Esophagus (tissue), 2 donors: ENCODE measurements around the gene SMCHD1. TPM values are rescaled to one million over a fixed set of nuclear protein-coding genes. Genes with fewer than 3 reads are reported as not detected.
"Not testable (repeated sequence)": the region's sequence is repeated elsewhere in the genome, so short reads cannot be mapped to it uniquely, and the experiment has no call there.

ENCODE experiments used
- H3K27ac ChIP-seq, 2 donors: one replicate each; pipeline ENCODE4 v1.5.1; 2013; ENCODE audit warnings: low read depth in 2 of 2, mild to moderate bottlenecking in 2 of 2, inconsistent platforms in 1 of 2, low read length in 1 of 2, moderate library complexity in 1 of 2
- H3K27me3 ChIP-seq, 2 donors: one replicate each; pipeline ENCODE4 v1.6.1; 2013; ENCODE audit warnings: low read length in 2 of 2, control low read depth in 1 of 2, mild to moderate bottlenecking in 1 of 2; ENCODE audit not compliant: insufficient read depth in 2 of 2, control insufficient read depth in 1 of 2
- H3K36me3 ChIP-seq, 2 donors: one replicate each; pipeline ENCODE4 v1.6.1; 2013; ENCODE audit warnings: low read length in 1 of 2; ENCODE audit not compliant: control insufficient read depth in 2 of 2, insufficient read depth in 2 of 2
- H3K4me1 ChIP-seq, 2 donors: one replicate each; pipeline ENCODE4 v1.6.1; 2013; ENCODE audit warnings: low read length in 1 of 2; ENCODE audit not compliant: control insufficient read depth in 2 of 2, insufficient read depth in 2 of 2
- H3K4me3 ChIP-seq, 2 donors: one replicate each; pipeline ENCODE4 v1.5.1; 2013; ENCODE audit warnings: low read length in 2 of 2, mild to moderate bottlenecking in 2 of 2, low read depth in 1 of 2, moderate library complexity in 1 of 2
- H3K9me3 ChIP-seq, 2 donors: one replicate each; pipeline ENCODE4 v1.6.1; 2013; ENCODE audit warnings: mild to moderate bottlenecking in 2 of 2, low read depth in 1 of 2, low read length in 1 of 2, moderate library complexity in 1 of 2; ENCODE audit not compliant: control insufficient read depth in 2 of 2, insufficient read depth in 1 of 2
- WGBS, 2 donors: extraction: QIAGEN DNeasy Blood & Tissue Kit; methylation state at CpG; one replicate each; pipeline ENCODE4 v1.1.7; 2013; 5-methylcytosine and 5-hydroxymethylcytosine counted together
- polyA plus RNA-seq, 2 donors: library from polyadenylated mRNA; stranded (reverse); fragments of 200-250 nt; gene quantifications; one replicate each; pipeline ENCODE4 v1.2.3, GENCODE V29; 2013
- donor health status: healthy with polysubstance abuse.
- donor health status: Bipolar disorder and iron deficiency.

SMCHD1 gene
- polyA plus RNA-seq, 2 donors: 5.0 to 7.6 TPM

- Histone ChIP-seq H3K36me3 (peaks cover 3 to 4% of the 10 kb centered on the region in 2 donors), H3K27me3 (no peaks in the 10 kb centered on the region), H3K4me1 (no peaks in the 10 kb centered on the region), H3K9me3 (no peaks in the 10 kb centered on the region), H3K4me3 (no peak overlapping the region), H3K27ac (no peak overlapping the region)
- WGBS, 2 donors: 97% methylated on average over 1 of the region's 1 CpG
Observed at GRCh38 chr18:2729757-2730156, 74.2 kb downstream of the SMCHD1 start.

GRCh38 chr18:2736823-2737222 is 81.3 kb downstream of the SMCHD1 start:
- Histone ChIP-seq H3K4me1 (no peaks in the 10 kb centered on the region), H3K27ac (no peak overlapping the region), H3K4me3 (no peak overlapping the region), H3K36me3 (peaks cover under 1 to 10% of the 10 kb centered on the region in 2 donors), H3K27me3 (no peaks in the 10 kb centered on the region), H3K9me3 (no peaks in the 10 kb centered on the region)
- 97% methylated on average over 3 of the region's 3 CpGs for WGBS, 2 donors

GRCh38 chr18:2740082-2740481 is 84.6 kb downstream of the SMCHD1 start:
- H3K27me3 ChIP-seq, H3K9me3 ChIP-seq, H3K36me3 ChIP-seq, H3K27ac ChIP-seq, H3K4me1 ChIP-seq, H3K4me3 ChIP-seq: not testable (repeated sequence)
- WGBS, 2 donors: 98 to 100% methylated on average over 3 of the region's 3 CpGs

- Histone ChIP-seq H3K27me3 (no peaks in the 10 kb centered on the region), H3K36me3 (peaks cover 0 to 2% of the 10 kb centered on the region in 2 donors), H3K4me3 (no peak overlapping the region), H3K4me1 (no peaks in the 10 kb centered on the region), H3K27ac (no peak overlapping the region), H3K9me3 (no peaks in the 10 kb centered on the region)
Observed at GRCh38 chr18:2746274-2746673, 90.7 kb downstream of the SMCHD1 start.

- H3K9me3 ChIP-seq: no peaks in the 10 kb centered on the region
- H3K4me1 ChIP-seq: no peaks in the 10 kb centered on the region
- H3K27me3 ChIP-seq: no peaks in the 10 kb centered on the region
- no peak overlapping the region for H3K4me3 ChIP-seq
- H3K36me3 ChIP-seq: peaks cover 0 to 14% of the 10 kb centered on the region in 2 donors
- WGBS, 2 donors: 77 to 88% methylated on average over 1 of the region's 1 CpG
- no peak overlapping the region for H3K27ac ChIP-seq
Observed at GRCh38 chr18:2758309-2758708, 102.8 kb downstream of the SMCHD1 start.

GRCh38 chr18:2774669-2775068 is 119.1 kb downstream of the SMCHD1 start:
- Histone ChIP-seq H3K4me1 (no peaks in the 10 kb centered on the region), H3K27me3 (no peaks in the 10 kb centered on the region), H3K4me3 (no peak overlapping the region), H3K36me3 (peaks cover 0 to 13% of the 10 kb centered on the region in 2 donors), H3K27ac (no peak overlapping the region), H3K9me3 (no peaks in the 10 kb centered on the region)
- 93 to 99% methylated on average over 2 of the region's 2 CpGs for WGBS, 2 donors

GRCh38 chr18:2776601-2777000 is 121.1 kb downstream of the SMCHD1 start:
- WGBS, 2 donors: 83 to 88% methylated on average over 3 of the region's 3 CpGs

GRCh38 chr18:2777241-2777640 is 121.7 kb downstream of the SMCHD1 start:
- H3K27me3 ChIP-seq: no peaks in the 10 kb centered on the region
- H3K27ac ChIP-seq: no peak overlapping the region
- H3K4me3 ChIP-seq: no peak overlapping the region
- H3K36me3 ChIP-seq: peaks cover 4 to 16% of the 10 kb centered on the region in 2 donors
- no peaks in the 10 kb centered on the region for H3K4me1 ChIP-seq
- no peaks in the 10 kb centered on the region for H3K9me3 ChIP-seq

More at GRCh38 chr18:2776601-2777000, 121.1 kb downstream of the SMCHD1 start:
- Histone ChIP-seq H3K27me3 (no peaks in the 10 kb centered on the region), H3K36me3 (peaks cover 4 to 16% of the 10 kb centered on the region in 2 donors), H3K27ac (no peak overlapping the region), H3K4me3 (no peak overlapping the region), H3K9me3 (no peaks in the 10 kb centered on the region), H3K4me1 (no peaks in the 10 kb centered on the region)

- Histone ChIP-seq H3K27me3 (no peaks in the 10 kb centered on the region), H3K27ac (no peak overlapping the region), H3K4me1 (no peaks in the 10 kb centered on the region), H3K9me3 (no peaks in the 10 kb centered on the region), H3K36me3 (peaks cover 8% of the 10 kb centered on the region in 2 donors), H3K4me3 (no peak overlapping the region)
- 77 to 79% methylated on average over 3 of the region's 3 CpGs for whole genome bisulfite sequencing, 2 donors
Observed at GRCh38 chr18:2780750-2781149, 125.2 kb downstream of the SMCHD1 start.

GRCh38 chr18:2787225-2787624 is 131.7 kb downstream of the SMCHD1 start:
- peaks cover 4% of the 10 kb centered on the region in 2 donors for H3K36me3 ChIP-seq
- H3K27me3 ChIP-seq: no peaks in the 10 kb centered on the region
- H3K27ac ChIP-seq: no peak overlapping the region
- no peak overlapping the region for H3K4me3 ChIP-seq
- no peaks in the 10 kb centered on the region for H3K9me3 ChIP-seq
- no peaks in the 10 kb centered on the region for H3K4me1 ChIP-seq
